Neuronal stem cell (in vitro differentiated cells): ENCODE measurements around the gene TDRD1.

Experiments used
- DNase-seq: peaks from one replicate; pipeline ENCODE4 v3.0.0-alpha.2; 2013; ENCODE audit warnings: low spot score
- H2AFZ ChIP-seq: one replicate; pipeline ENCODE4 v1.6.1; 2013; ENCODE audit warnings: mild to moderate bottlenecking, low read length, inconsistent platforms
- H2AK5ac ChIP-seq: 2 replicates; pipeline ENCODE4 v1.6.1; 2013; ENCODE audit warnings: low read depth, mild to moderate bottlenecking, inconsistent platforms, low read length, moderate library complexity, mixed read lengths
- H2BK120ac ChIP-seq: 2 replicates; pipeline ENCODE4 v1.6.1; 2013; ENCODE audit warnings: low read depth, mild to moderate bottlenecking, inconsistent platforms, low read length, moderate library complexity, mixed read lengths
- H2BK12ac ChIP-seq: one replicate; pipeline ENCODE4 v1.6.1; 2013; ENCODE audit warnings: low read length, inconsistent platforms
- H2BK15ac ChIP-seq: 2 replicates; pipeline ENCODE4 v1.6.1; 2013; ENCODE audit warnings: mild to moderate bottlenecking, low read length, inconsistent platforms, mixed read lengths
- H2BK5ac ChIP-seq: one replicate; pipeline ENCODE4 v1.6.1; 2013; ENCODE audit warnings: inconsistent platforms, mild to moderate bottlenecking, low read length, moderate library complexity
- H3K14ac ChIP-seq: one replicate; pipeline ENCODE4 v1.6.1; 2013; ENCODE audit warnings: low read length, inconsistent platforms
- H3K18ac ChIP-seq: 2 replicates; pipeline ENCODE4 v1.6.1; 2013; ENCODE audit warnings: low read length, inconsistent platforms
- H3K23ac ChIP-seq: 2 replicates; pipeline ENCODE4 v1.6.1; 2013; ENCODE audit warnings: low read depth, mild to moderate bottlenecking, mixed read lengths, low read length, inconsistent platforms; ENCODE audit not compliant: poor library complexity
- H3K27ac ChIP-seq: replicated peaks from 3 replicates; pipeline ENCODE4 v1.5.1; 2013; ENCODE audit warnings: low read length, inconsistent platforms
- H3K27me3 ChIP-seq, 3 experiments: 2 replicates each; pipeline ENCODE4 v1.6.1; 2013; ENCODE audit warnings: low read length in 3 of 3, mild to moderate bottlenecking in 2 of 3, inconsistent platforms in 1 of 3, low read depth in 1 of 3, mixed read lengths in 1 of 3, moderate library complexity in 1 of 3; ENCODE audit not compliant: control insufficient read depth in 3 of 3, insufficient read depth in 3 of 3
- H3K36me3 ChIP-seq, 2 donors: replicated peaks in 1 of 2; 2 replicates each; pipeline ENCODE4 v1.6.1; 2013; ENCODE audit warnings: low read length in 2 of 2; ENCODE audit not compliant: control insufficient read depth in 2 of 2, insufficient read depth in 2 of 2
- H3K4ac ChIP-seq: 2 replicates; pipeline ENCODE4 v1.6.1; 2013; ENCODE audit warnings: inconsistent platforms, mild to moderate bottlenecking, low read length, moderate library complexity
- H3K4me1 ChIP-seq, 2 donors: 1 replicate in 1 of 2; 2 replicates in 1 of 2; pipeline ENCODE4 v1.6.1; 2013; ENCODE audit warnings: low read length in 2 of 2, low read depth in 1 of 2; ENCODE audit not compliant: control insufficient read depth in 2 of 2, insufficient read depth in 1 of 2
- H3K4me2 ChIP-seq: one replicate; pipeline ENCODE4 v1.6.1; 2013; ENCODE audit warnings: mild to moderate bottlenecking, low read length, inconsistent platforms; ENCODE audit not compliant: insufficient read depth, poor library complexity, severe bottlenecking
- H3K4me3 ChIP-seq, 2 donors: 2 replicates each; pipeline ENCODE4 v1.5.1; 2013; ENCODE audit warnings: low read length in 2 of 2, mild to moderate bottlenecking in 2 of 2, inconsistent platforms in 1 of 2, moderate library complexity in 1 of 2
- H3K79me1 ChIP-seq: one replicate; pipeline ENCODE4 v1.6.1; 2013; ENCODE audit warnings: low read depth, mild to moderate bottlenecking, inconsistent platforms, low read length, moderate library complexity
- H3K9ac ChIP-seq: one replicate; pipeline ENCODE4 v1.6.1; 2013; ENCODE audit warnings: mild to moderate bottlenecking, low read depth, low read length, inconsistent platforms; ENCODE audit not compliant: poor library complexity
- H3K9me3 ChIP-seq, 2 donors: replicated peaks in 1 of 2; 2 replicates each; pipeline versions ENCODE3 to v1.6.1; 2013; ENCODE audit warnings: low read length in 2 of 2, mild to moderate bottlenecking in 2 of 2, inconsistent platforms in 1 of 2, low read depth in 1 of 2, mixed read lengths in 1 of 2, moderate library complexity in 1 of 2; ENCODE audit not compliant: control insufficient read depth in 2 of 2, insufficient read depth in 1 of 2
- H4K8ac ChIP-seq: one replicate; pipeline ENCODE4 v1.6.1; 2013; ENCODE audit warnings: low read depth, mild to moderate bottlenecking, inconsistent platforms, low read length, moderate library complexity
- H4K91ac ChIP-seq: one replicate; pipeline ENCODE4 v1.6.1; 2013; ENCODE audit warnings: low read length, low read depth, mild to moderate bottlenecking, inconsistent platforms; ENCODE audit not compliant: poor library complexity
- WGBS, 2 donors: extraction: QIAGEN DNeasy Blood & Tissue Kit; methylation state at CpG; one replicate each; pipeline ENCODE4 v1.1.7; 2013; ENCODE audit warnings: missing lambda C conversion rate in 2 of 2, mixed read lengths in 1 of 2; ENCODE audit not compliant: insufficient read length in 2 of 2, insufficient replicate concordance in 1 of 2; ENCODE audit errors: extremely low coverage in 2 of 2; 5-methylcytosine and 5-hydroxymethylcytosine counted together

The TDRD1 gene

DNA sequence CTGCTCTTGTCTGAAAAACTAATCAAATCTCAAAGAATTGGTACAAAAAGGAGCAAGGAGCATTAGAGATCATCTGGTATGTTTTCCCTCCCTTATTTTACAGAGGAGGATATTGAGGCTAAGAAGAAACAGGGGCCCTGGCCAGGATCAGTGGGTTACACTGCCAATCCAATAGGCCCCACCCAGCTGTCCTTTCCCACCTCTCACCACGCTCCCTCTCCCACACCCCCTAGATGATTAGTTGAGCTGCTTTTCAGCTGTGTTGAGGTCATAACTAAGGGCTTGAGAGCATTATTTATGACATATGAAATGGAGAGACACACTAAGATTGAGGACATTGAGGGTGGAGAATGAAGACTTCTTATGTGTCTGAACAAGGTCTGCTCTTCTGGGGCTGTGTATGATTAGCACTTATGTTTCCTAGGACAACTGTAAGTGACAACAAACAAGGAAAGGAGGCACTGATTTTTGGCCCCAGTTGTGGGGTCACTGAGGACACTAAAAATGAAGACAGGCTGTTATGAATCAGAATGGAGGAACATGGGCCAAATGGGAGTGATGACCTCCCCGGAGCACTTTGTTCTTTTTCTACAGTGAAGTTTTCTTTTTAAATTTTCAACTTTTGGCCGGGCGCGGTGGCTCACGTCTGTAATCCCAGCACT, 86.4 kb downstream of the TDRD1 start:
- H3K4me1 ChIP-seq = no peaks in the 10 kb centered on the region
- no peak overlapping the region for H4K91ac ChIP-seq
- H2BK12ac ChIP-seq = no peak overlapping the region
- H3K9me3 ChIP-seq = no peaks in the 10 kb centered on the region
- H2BK120ac ChIP-seq = no peak overlapping the region
- H3K27me3 ChIP-seq = peaks cover 0 to 4% (median 0%) of the 10 kb centered on the region in 3 experiments
- no peak for DNase-seq
- no peak overlapping the region for H3K4me3 ChIP-seq
- H3K23ac ChIP-seq = no peak overlapping the region
- H3K14ac ChIP-seq = no peak overlapping the region
- WGBS, 2 donors = no CpG with 5 or more reads among the region's 6 CpGs
- H3K9ac ChIP-seq = no peak overlapping the region
- no peak overlapping the region for H4K8ac ChIP-seq
- H2AFZ ChIP-seq = no peak overlapping the region
- H3K18ac ChIP-seq = no peak overlapping the region
- no peak overlapping the region for H2AK5ac ChIP-seq
- no peak overlapping the region for H3K4ac ChIP-seq
- H2BK5ac ChIP-seq = no peak overlapping the region
- no peak overlapping the region for H2BK15ac ChIP-seq
- H3K79me1 ChIP-seq = no peaks in the 10 kb centered on the region
- H3K4me2 ChIP-seq = no peak overlapping the region
- no peak overlapping the region for H3K27ac ChIP-seq
- no peaks in the 10 kb centered on the region for H3K36me3 ChIP-seq

DNA sequence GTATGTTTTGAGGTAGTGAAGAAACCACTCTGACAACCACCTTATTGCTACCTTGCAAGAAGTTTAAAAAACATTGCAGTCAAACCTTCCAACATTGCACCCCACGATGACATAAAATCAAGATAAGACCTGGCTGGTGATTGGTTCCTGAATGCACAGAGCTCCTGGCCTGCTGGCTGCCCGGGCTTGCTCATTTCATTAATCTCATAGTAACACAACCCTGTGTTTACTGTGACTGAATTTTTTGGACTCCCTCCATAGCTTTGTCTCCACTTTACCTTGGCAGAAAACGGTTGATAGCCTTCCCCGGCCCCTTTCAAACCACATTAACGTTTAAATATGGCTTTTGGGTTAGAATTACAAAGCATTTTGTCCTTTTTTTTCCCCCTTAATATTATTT, 87.4 kb downstream of the TDRD1 start:
- H3K9ac ChIP-seq = no peak overlapping the region
- H2BK5ac ChIP-seq = no peak overlapping the region
- no peak overlapping the region for H4K91ac ChIP-seq
- no peak for DNase-seq
- no peak overlapping the region for H3K4ac ChIP-seq
- H3K4me1 ChIP-seq = no peaks in the 10 kb centered on the region
- no peaks in the 10 kb centered on the region for H3K79me1 ChIP-seq
- WGBS, 2 donors = no CpG with 5 or more reads among the region's 5 CpGs
- no peak overlapping the region for H3K27ac ChIP-seq
- H3K23ac ChIP-seq = no peak overlapping the region
- no peak overlapping the region for H2BK12ac ChIP-seq
- no peak overlapping the region for H2AK5ac ChIP-seq
- H3K14ac ChIP-seq = no peak overlapping the region
- no peak overlapping the region for H2BK120ac ChIP-seq
- H3K36me3 ChIP-seq = no peaks in the 10 kb centered on the region
- H3K27me3 ChIP-seq = peaks cover 0 to 14% (median 0%) of the 10 kb centered on the region in 3 experiments
- H3K4me3 ChIP-seq = no peak overlapping the region
- no peak overlapping the region for H4K8ac ChIP-seq
- no peaks in the 10 kb centered on the region for H3K9me3 ChIP-seq
- no peak overlapping the region for H2BK15ac ChIP-seq
- H2AFZ ChIP-seq = no peak overlapping the region
- no peak overlapping the region for H3K18ac ChIP-seq
- H3K4me2 ChIP-seq = no peak overlapping the region

GRCh38 chr10:114271075-114271778, 92.1 kb downstream of the TDRD1 start:
- WGBS, 2 donors = no CpG with 5 or more reads among the region's 3 CpGs
- no peak overlapping the region for H3K23ac ChIP-seq
- H2AFZ ChIP-seq = no peak overlapping the region
- no peak for DNase-seq
- H3K4ac ChIP-seq = no peak overlapping the region
- H3K18ac ChIP-seq = no peak overlapping the region
- H3K4me3 ChIP-seq = no peak overlapping the region
- H3K14ac ChIP-seq = no peak overlapping the region
- H3K27ac ChIP-seq = no peak overlapping the region
- H3K4me2 ChIP-seq = no peak overlapping the region
- no peaks in the 10 kb centered on the region for H3K79me1 ChIP-seq
- H2BK15ac ChIP-seq = no peak overlapping the region
- no peak overlapping the region for H2BK120ac ChIP-seq
- no peak overlapping the region for H2AK5ac ChIP-seq
- H3K36me3 ChIP-seq = no peaks in the 10 kb centered on the region
- H3K4me1 ChIP-seq = no peaks in the 10 kb centered on the region
- H3K27me3 ChIP-seq = peaks cover 0 to 38% (median 0%) of the 10 kb centered on the region in 3 experiments
- H2BK12ac ChIP-seq = no peak overlapping the region
- no peak overlapping the region for H4K8ac ChIP-seq
- no peak overlapping the region for H2BK5ac ChIP-seq
- H3K9ac ChIP-seq = no peak overlapping the region
- H4K91ac ChIP-seq = no peak overlapping the region
- H3K9me3 ChIP-seq = no peaks in the 10 kb centered on the region

- Histone ChIP-seq H3K79me1 (no peaks in the 10 kb centered on the region), H2BK120ac (no peak overlapping the region), H3K9me3 (no peaks in the 10 kb centered on the region), H3K4me2 (no peak overlapping the region), H2AK5ac (no peak overlapping the region), H2BK15ac (no peak overlapping the region), H3K36me3 (no peaks in the 10 kb centered on the region), H4K8ac (no peak overlapping the region), H3K4ac (no peak overlapping the region), H3K27me3 (peaks cover 0 to 41% (median 0%) of the 10 kb centered on the region in 3 experiments), H3K27ac (no peak overlapping the region), H4K91ac (no peak overlapping the region), H2BK5ac (no peak overlapping the region), H2AFZ (no peak overlapping the region), H3K23ac (no peak overlapping the region), H3K14ac (no peak overlapping the region), H3K4me1 (no peaks in the 10 kb centered on the region), H3K9ac (no peak overlapping the region), H2BK12ac (no peak overlapping the region), H3K18ac (no peak overlapping the region), H3K4me3 (no peak overlapping the region)
- no CpG with 5 or more reads among the region's 4 CpGs for WGBS, 2 donors
- DNase-seq = no peak
Observed at GRCh38 chr10:114271779-114272167, 92.6 kb downstream of the TDRD1 start.
